ENCODE data around the gene ZNF341. TPM values are rescaled to one million over a fixed set of nuclear protein-coding genes. Genes with fewer than 3 reads are reported as not detected.

ZNF341 gene
- total RNA-seq, 4 donors from 2014 or later = 4.6 to 7.6 (median 5.8) TPM

- DNase-seq (ENCODE audit: low spot score in 2 of 2) = no peak
- H3K27me3 ChIP-seq = no peaks in the 10 kb centered on the region
- H3K4me3 ChIP-seq = no peak overlapping the region
- H3K4me1 ChIP-seq = peaks cover 65% of the 10 kb centered on the region
- WGBS = 80% methylated on average over 2 of the region's 2 CpGs
- no peaks in the 10 kb centered on the region for H3K9me3 ChIP-seq
- TF ChIP-seq POLR2AphosphoS5 (IDR thresholded peaks at IDR 0.05) (no peak), CTCF (IDR thresholded peaks at IDR 0.05) (no peak), POLR2A (IDR thresholded peaks at IDR 0.05) (no peak), EP300 (IDR thresholded peaks at IDR 0.05) (no peak)
- H3K36me3 ChIP-seq = peaks cover 3% of the 10 kb centered on the region
- H3K27ac ChIP-seq = no peak overlapping the region
These were observed 95.3 kb downstream of the ZNF341 start for GRCh38 chr20:33827109-33827508.

- WGBS = 91% methylated on average over 4 of the region's 4 CpGs
- Histone ChIP-seq H3K27me3 (no peaks in the 10 kb centered on the region), H3K27ac (no peak overlapping the region), H3K9me3 (no peaks in the 10 kb centered on the region), H3K4me3 (no peak overlapping the region), H3K36me3 (peaks cover 3% of the 10 kb centered on the region), H3K4me1 (peaks cover 72% of the 10 kb centered on the region)
- TF ChIP-seq POLR2A (IDR thresholded peaks at IDR 0.05) = no peak
- TF ChIP-seq CTCF (IDR thresholded peaks at IDR 0.05) = no peak
- no peak for TF ChIP-seq EP300 (IDR thresholded peaks at IDR 0.05)
- TF ChIP-seq POLR2AphosphoS5 (IDR thresholded peaks at IDR 0.05) = no peak
- DNase-seq (ENCODE audit: low spot score in 2 of 2) = peak in 1 of 2 donors; percentile 24
These were observed 96.0 kb downstream of the ZNF341 start for GRCh38 chr20:33827634-33828325.

GRCh38 chr20:33828326-33828844 lies 96.6 kb downstream of the ZNF341 start:
- DNase-seq (ENCODE audit: low spot score in 2 of 2) = no peak
- peaks cover 2% of the 10 kb centered on the region for H3K36me3 ChIP-seq
- 63% methylated on average over 9 of the region's 9 CpGs for WGBS
- H3K4me1 ChIP-seq = peaks cover 77% of the 10 kb centered on the region
- no peaks in the 10 kb centered on the region for H3K27me3 ChIP-seq
- no peak overlapping the region for H3K4me3 ChIP-seq
- H3K9me3 ChIP-seq = no peaks in the 10 kb centered on the region
- no peak for TF ChIP-seq CTCF (IDR thresholded peaks at IDR 0.05)
- TF ChIP-seq POLR2A (IDR thresholded peaks at IDR 0.05) = no peak
- TF ChIP-seq EP300 (IDR thresholded peaks at IDR 0.05) = no peak
- TF ChIP-seq POLR2AphosphoS5 (IDR thresholded peaks at IDR 0.05) = no peak
- no peak overlapping the region for H3K27ac ChIP-seq

GRCh38 chr20:33828967-33829560 lies 97.3 kb downstream of the ZNF341 start:
- Histone ChIP-seq H3K27ac (no peak overlapping the region), H3K27me3 (no peaks in the 10 kb centered on the region), H3K9me3 (no peaks in the 10 kb centered on the region), H3K4me1 (peaks cover 80% of the 10 kb centered on the region), H3K4me3 (no peak overlapping the region), H3K36me3 (no peaks in the 10 kb centered on the region)
- TF ChIP-seq POLR2AphosphoS5 (IDR thresholded peaks at IDR 0.05) (no peak), CTCF (IDR thresholded peaks at IDR 0.05) (no peak), POLR2A (IDR thresholded peaks at IDR 0.05) (no peak), EP300 (IDR thresholded peaks at IDR 0.05) (no peak)
- WGBS = 58% methylated on average over 3 of the region's 3 CpGs
- no peak for DNase-seq (ENCODE audit: low spot score in 2 of 2)

GRCh38 chr20:33829636-33830035 lies 97.8 kb downstream of the ZNF341 start:
- H3K4me3 ChIP-seq = no peak overlapping the region
- H3K36me3 ChIP-seq = no peaks in the 10 kb centered on the region
- 76% methylated on average over 3 of the region's 3 CpGs for WGBS
- no peak for TF ChIP-seq CTCF (IDR thresholded peaks at IDR 0.05)
- no peak for TF ChIP-seq POLR2A (IDR thresholded peaks at IDR 0.05)
- TF ChIP-seq EP300 (IDR thresholded peaks at IDR 0.05) = no peak
- TF ChIP-seq POLR2AphosphoS5 (IDR thresholded peaks at IDR 0.05) = no peak
- no peaks in the 10 kb centered on the region for H3K27me3 ChIP-seq
- H3K9me3 ChIP-seq = no peaks in the 10 kb centered on the region
- DNase-seq (ENCODE audit: low spot score in 2 of 2) = no peak
- H3K27ac ChIP-seq = no peak overlapping the region
- H3K4me1 ChIP-seq = peaks cover 80% of the 10 kb centered on the region
